IPS-15b (cell line): ENCODE results near the gene SH3BP5.
"Not testable (repeated sequence)": the region's sequence is repeated elsewhere in the genome, so short reads cannot be mapped to it uniquely, and the experiment has no call there.

ENCODE experiments used
- H3K27me3 ChIP-seq: one replicate; pipeline ENCODE4 v1.6.1; 2013; ENCODE audit warnings: low read length; ENCODE audit not compliant: control insufficient read depth, insufficient read depth
- H3K36me3 ChIP-seq: one replicate; pipeline ENCODE4 v1.6.1; 2013; ENCODE audit warnings: low read length; ENCODE audit not compliant: control insufficient read depth, insufficient read depth
- H3K4me1 ChIP-seq: one replicate; pipeline ENCODE4 v1.6.1; 2013; ENCODE audit warnings: mild to moderate bottlenecking, low read length; ENCODE audit not compliant: control insufficient read depth, insufficient read depth
- H3K4me3 ChIP-seq: one replicate; pipeline ENCODE4 v1.5.1; 2013; ENCODE audit warnings: low read depth, low read length
- H3K9ac ChIP-seq: one replicate; pipeline ENCODE4 v1.6.1; 2013; ENCODE audit warnings: low read depth, mild to moderate bottlenecking, low read length
- H3K9me3 ChIP-seq: one replicate; pipeline ENCODE4 v1.6.1; 2013; ENCODE audit warnings: mild to moderate bottlenecking, low read length; ENCODE audit not compliant: control insufficient read depth, insufficient read depth

SH3BP5 gene

DNA sequence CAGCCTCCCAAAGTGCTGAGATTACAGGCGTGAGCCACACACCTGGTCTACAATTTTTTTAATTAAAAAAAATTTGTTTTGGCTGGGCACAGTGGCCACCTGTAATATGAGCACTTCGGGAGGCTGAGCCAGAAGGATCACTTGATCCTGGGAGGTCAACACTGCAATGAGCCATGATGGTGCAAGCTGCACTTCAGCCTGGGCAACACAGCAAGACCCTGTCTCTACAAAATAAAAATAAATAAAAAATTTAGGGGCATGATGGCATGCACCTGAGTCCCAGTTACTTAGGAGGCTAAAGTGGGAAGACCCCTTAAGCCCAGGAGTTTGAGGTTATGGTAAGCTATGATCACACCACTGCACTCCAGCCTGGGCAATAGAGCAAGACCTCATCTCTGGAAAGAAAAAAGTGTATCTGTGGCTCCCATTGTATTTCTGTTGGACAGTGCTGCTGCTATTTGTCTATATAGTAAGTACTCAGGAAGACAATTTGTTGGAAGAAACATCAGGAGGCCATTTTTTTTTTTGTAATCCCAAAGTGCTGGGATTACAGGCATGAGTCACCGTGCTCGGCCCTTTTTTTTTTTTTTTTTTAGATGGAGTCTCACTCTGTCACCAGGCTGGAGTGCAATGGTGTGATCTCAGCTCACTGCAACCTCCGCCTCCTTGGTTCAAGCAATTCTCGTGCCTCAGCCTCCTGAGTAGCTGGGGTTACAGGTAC, 27.5 kb upstream of the SH3BP5 start:
- Histone ChIP-seq H3K27me3 (no peaks in the 10 kb centered on the region), H3K4me3 (no peak overlapping the region), H3K9ac (no peak overlapping the region), H3K36me3 (no peaks in the 10 kb centered on the region), H3K4me1 (peaks cover 17% of the 10 kb centered on the region), H3K9me3 (no peaks in the 10 kb centered on the region)

DNA sequence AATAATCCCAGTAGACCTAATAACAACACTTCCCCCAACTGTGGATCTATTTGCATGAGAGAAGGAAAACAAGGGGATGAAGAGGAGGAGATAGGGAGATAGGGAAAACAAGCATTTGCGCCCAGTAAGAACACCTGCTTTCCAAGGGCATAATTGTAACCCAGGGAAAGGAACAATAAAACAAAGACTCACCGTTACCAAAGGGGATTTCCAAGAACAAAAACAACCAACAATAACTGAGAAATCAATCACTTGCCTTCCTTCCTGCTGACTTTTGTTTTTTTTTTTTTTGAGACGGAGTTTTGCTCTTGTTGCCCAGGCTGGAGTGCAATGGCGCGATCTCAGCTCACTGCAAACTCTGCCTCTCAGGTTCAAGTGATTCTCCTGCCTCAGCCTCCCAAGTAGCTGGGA, 24.3 kb upstream of the SH3BP5 start:
- H3K36me3 ChIP-seq, H3K9ac ChIP-seq, H3K9me3 ChIP-seq, H3K4me3 ChIP-seq, H3K27me3 ChIP-seq: not testable (repeated sequence)
- peaks cover 13% of the 10 kb centered on the region for H3K4me1 ChIP-seq

DNA sequence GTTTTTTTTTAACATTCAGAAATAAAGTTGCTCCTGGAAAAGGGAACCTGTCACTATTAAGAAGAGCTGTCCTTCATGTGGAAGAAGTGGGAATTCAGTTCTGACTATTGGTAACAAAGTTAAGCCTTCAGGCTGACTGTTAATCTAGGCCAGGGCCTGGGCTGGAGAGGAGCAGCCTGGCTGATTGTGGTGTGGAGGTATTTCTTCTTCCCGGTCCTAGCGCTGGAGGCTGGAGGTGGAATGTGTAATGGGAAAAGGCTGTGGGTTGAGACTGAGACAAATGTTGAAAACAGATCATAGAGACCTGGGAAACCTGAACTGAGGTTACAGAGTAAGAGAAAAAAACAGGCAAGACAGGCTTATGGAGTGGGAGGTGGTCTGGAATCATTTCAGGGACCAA, 23.8 kb upstream of the SH3BP5 start:
- Histone ChIP-seq H3K36me3 (no peaks in the 10 kb centered on the region), H3K9ac (no peak overlapping the region), H3K27me3 (no peaks in the 10 kb centered on the region), H3K4me3 (no peak overlapping the region), H3K9me3 (no peaks in the 10 kb centered on the region), H3K4me1 (peaks cover 9% of the 10 kb centered on the region)

DNA sequence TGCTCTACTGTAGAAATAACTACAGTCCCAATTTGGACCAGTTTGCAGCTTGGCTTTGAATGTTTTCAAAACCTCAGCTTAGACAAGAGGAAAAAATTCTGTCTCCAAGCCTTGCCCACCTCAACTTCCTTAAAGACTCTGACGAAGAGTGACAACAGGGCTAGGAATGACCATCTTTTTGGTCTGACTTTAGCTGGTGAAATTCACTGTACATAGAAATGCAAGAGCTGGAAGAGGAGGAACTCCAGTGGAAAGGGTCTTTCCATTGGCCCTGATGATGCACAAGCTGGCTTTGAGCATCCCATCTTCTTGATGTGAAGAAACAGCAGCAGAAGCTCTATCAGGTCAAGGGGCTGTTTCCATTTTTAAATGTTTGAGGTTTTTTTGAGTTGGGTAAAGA, 22.7 kb upstream of the SH3BP5 start:
- no peaks in the 10 kb centered on the region for H3K27me3 ChIP-seq
- peaks cover 9% of the 10 kb centered on the region for H3K4me1 ChIP-seq
- H3K9ac ChIP-seq, result no peak overlapping the region
- H3K9me3 ChIP-seq, result no peaks in the 10 kb centered on the region
- no peaks in the 10 kb centered on the region for H3K36me3 ChIP-seq
- H3K4me3 ChIP-seq, result no peak overlapping the region

DNA sequence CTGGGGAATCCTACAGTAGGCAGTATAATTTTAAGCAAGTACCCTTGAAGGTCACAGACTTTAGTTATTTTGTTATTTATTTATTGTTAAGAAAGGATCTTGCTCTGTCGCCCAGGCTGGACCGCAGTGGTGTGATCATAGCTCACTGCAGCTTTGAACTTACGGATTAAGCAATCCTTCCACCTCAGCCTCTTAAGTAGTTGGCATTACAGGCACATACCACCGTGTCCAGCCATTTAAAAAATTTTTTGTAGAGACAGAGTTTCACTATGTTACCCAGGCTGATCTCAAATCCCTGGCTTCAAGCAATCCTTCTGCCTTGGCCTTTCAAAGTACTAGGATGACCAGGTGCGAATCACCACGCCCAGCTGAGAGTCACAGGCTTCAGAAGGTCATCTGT, 22.1 kb upstream of the SH3BP5 start:
- Histone ChIP-seq H3K9ac (no peak overlapping the region), H3K9me3 (no peaks in the 10 kb centered on the region), H3K36me3 (no peaks in the 10 kb centered on the region), H3K4me1 (peaks cover 9% of the 10 kb centered on the region), H3K27me3 (no peaks in the 10 kb centered on the region), H3K4me3 (no peak overlapping the region)

DNA sequence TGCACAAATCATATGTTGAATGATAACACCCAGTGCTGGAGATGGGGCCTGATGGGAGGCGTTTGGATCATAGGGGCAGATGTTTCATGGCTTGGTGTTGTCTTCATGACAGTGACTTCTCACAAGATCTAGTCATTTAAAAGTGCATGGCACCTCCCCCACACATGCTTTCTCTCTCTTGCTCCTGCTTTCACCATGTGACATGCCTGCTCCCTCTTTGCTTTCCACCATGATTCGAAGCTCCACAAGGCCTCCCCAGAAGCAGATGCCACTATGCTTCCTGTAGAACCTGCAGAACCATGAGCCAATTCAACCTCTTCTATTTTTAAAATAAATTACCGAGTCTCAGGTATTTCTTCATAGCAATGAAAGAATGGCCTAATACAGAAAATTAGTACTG, 17.8 kb upstream of the SH3BP5 start:
- Histone ChIP-seq H3K4me3 (no peak overlapping the region), H3K4me1 (no peaks in the 10 kb centered on the region), H3K27me3 (no peaks in the 10 kb centered on the region), H3K36me3 (no peaks in the 10 kb centered on the region), H3K9me3 (no peaks in the 10 kb centered on the region), H3K9ac (no peak overlapping the region)

DNA sequence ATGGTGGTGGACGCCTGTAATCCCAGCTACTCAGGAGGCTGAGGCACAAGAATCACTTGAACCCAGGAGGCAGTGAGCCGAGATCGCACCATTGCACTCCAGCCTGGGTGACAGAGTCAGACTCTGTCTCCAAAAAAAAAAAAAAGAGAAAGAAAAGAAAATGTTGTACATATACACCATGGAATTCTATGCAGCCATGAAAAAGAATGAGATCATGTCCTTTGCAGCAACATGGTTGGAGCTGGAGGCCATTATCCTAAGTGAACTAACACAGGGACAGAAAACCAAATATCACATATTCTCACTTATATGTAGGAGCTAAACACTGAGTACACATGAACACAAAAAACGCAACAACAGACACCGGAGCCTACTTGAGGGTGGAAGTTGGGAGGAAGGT, 17.1 kb upstream of the SH3BP5 start:
- H3K36me3 ChIP-seq, H3K4me1 ChIP-seq, H3K4me3 ChIP-seq, H3K9ac ChIP-seq, H3K27me3 ChIP-seq, H3K9me3 ChIP-seq: not testable (repeated sequence)

DNA sequence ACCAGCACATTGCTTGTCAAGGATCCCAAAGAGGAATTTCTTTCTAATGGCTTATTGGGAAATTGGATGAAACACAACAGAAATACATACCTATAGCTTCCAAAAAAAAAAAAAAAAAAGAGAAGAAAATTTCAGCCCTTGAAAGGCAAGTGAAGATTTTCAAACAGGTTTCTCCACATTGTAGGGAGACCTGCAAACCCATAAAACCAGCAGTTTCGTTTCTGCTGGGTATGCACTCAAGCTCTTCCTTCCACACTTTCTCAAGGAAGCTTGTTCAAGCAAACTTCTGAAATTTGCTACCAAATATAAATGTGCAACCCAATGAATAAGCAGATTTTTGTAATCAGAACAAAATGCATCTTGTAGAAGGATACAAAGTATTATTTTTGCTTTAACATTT, 15.9 kb upstream of the SH3BP5 start:
- no peaks in the 10 kb centered on the region for H3K9me3 ChIP-seq
- no peaks in the 10 kb centered on the region for H3K36me3 ChIP-seq
- no peak overlapping the region for H3K4me3 ChIP-seq
- no peaks in the 10 kb centered on the region for H3K4me1 ChIP-seq
- no peaks in the 10 kb centered on the region for H3K27me3 ChIP-seq
- H3K9ac ChIP-seq, result no peak overlapping the region

DNA sequence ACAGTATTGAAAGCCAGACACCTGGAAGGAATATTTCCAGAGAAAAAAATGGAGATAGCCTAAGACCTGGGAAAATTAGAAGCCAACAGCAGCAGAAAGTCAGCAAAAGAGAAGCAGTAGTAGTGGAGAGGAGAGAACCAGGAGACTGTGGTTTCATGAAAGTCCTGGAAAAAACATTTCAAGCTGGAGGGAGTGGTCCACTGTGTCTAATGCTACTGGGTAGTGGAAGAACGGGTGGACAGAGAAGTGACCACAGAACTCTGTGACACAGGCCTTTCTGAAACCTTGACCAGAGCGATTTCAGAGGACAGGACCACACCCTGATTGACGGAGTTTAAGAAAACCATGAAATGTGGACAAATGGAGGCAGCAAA, 15.3 kb upstream of the SH3BP5 start:
- Histone ChIP-seq H3K4me3 (no peak overlapping the region), H3K27me3 (no peaks in the 10 kb centered on the region), H3K9ac (no peak overlapping the region), H3K4me1 (no peaks in the 10 kb centered on the region), H3K9me3 (no peaks in the 10 kb centered on the region), H3K36me3 (no peaks in the 10 kb centered on the region)

DNA sequence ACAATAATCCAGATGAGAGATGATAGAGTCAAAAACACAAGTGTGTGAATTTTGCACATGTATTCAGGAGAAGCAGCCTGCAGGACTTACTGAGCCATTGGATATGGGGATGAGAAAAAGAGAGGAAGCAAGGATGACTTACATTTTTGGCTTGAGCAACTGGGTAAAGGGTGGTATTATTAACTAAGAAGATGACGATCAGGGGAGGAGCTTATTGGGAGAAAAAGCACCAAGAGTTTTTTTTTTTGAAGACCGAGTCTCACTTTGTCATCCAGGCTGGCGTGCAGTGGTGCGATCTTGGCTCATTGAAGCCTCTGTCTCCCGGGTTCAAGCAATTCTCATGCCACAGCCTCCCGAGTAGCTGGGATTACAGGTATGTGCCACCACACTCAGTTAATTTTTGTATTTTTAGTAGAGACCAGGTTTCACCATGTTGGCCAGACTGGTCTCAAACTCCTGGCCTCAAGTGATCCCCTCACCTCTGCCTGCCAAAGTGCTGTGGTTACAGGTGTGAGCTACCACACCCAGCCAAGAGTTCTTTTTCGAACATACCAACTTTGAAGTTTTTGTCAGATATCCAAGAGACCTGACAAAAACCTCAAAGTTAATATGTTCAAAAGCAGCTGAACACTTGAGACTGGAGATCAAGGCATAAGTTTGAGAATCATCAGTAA, 14.8 kb upstream of the SH3BP5 start:
- no peaks in the 10 kb centered on the region for H3K4me1 ChIP-seq
- H3K36me3 ChIP-seq, result no peaks in the 10 kb centered on the region
- no peak overlapping the region for H3K9ac ChIP-seq
- H3K9me3 ChIP-seq, result no peaks in the 10 kb centered on the region
- H3K27me3 ChIP-seq, result no peaks in the 10 kb centered on the region
- no peak overlapping the region for H3K4me3 ChIP-seq

DNA sequence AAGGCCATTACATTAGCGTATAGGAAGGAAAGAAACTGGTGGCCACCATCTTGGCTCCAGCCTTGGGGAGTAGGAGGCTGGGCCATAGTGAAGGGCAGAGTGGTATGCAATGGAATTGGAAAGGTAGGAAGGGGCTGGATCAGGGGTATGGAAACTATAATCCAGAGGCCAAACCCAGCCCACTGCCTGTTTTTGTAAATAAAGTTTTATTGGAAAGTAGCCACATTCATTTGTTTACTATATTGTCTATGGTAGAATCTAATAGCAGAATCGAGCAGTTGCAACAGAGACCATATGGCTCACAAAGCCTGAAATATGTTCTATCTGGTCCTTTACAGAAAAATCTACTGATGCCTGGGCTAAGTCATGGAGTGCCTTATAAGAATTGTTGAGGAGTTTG, 14.1 kb upstream of the SH3BP5 start:
- no peaks in the 10 kb centered on the region for H3K36me3 ChIP-seq
- H3K27me3 ChIP-seq, result no peaks in the 10 kb centered on the region
- H3K9me3 ChIP-seq, result no peaks in the 10 kb centered on the region
- no peak overlapping the region for H3K4me3 ChIP-seq
- H3K9ac ChIP-seq, result no peak overlapping the region
- H3K4me1 ChIP-seq, result no peaks in the 10 kb centered on the region

DNA sequence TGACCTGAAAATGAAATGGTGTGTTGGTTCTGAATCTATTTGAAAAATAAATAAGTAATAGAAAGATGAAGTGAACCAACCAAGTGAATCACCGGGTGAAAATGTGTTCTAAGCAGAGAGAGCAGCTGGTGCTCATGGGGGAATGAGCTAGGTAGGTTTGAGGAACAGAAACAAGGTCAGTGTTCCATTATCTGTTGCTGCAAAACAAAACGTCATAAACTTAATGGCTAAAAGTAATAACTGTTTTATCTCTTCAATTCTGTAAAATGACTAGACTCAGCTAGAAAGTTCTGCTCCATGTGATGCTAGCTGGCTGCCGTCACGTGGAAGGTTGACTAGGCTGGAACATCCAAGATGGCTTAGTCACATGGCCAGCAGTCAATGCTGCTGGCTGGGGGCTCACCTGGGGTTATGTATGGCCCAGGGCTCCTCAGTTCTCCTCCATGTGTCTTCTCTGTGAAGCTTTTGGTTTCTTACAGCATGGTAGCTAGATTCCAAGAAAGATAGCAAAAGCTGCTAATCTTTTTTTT, 13.3 kb upstream of the SH3BP5 start:
- Histone ChIP-seq H3K4me3 (no peak overlapping the region), H3K9me3 (no peaks in the 10 kb centered on the region), H3K9ac (no peak overlapping the region), H3K4me1 (no peaks in the 10 kb centered on the region), H3K36me3 (no peaks in the 10 kb centered on the region), H3K27me3 (no peaks in the 10 kb centered on the region)
